ENCODE data around the gene GSTK1.
"Not testable (repeated sequence)": the region's sequence is repeated elsewhere in the genome, so short reads cannot be mapped to it uniquely, and the experiment has no call there.

GSTK1 gene

DNA sequence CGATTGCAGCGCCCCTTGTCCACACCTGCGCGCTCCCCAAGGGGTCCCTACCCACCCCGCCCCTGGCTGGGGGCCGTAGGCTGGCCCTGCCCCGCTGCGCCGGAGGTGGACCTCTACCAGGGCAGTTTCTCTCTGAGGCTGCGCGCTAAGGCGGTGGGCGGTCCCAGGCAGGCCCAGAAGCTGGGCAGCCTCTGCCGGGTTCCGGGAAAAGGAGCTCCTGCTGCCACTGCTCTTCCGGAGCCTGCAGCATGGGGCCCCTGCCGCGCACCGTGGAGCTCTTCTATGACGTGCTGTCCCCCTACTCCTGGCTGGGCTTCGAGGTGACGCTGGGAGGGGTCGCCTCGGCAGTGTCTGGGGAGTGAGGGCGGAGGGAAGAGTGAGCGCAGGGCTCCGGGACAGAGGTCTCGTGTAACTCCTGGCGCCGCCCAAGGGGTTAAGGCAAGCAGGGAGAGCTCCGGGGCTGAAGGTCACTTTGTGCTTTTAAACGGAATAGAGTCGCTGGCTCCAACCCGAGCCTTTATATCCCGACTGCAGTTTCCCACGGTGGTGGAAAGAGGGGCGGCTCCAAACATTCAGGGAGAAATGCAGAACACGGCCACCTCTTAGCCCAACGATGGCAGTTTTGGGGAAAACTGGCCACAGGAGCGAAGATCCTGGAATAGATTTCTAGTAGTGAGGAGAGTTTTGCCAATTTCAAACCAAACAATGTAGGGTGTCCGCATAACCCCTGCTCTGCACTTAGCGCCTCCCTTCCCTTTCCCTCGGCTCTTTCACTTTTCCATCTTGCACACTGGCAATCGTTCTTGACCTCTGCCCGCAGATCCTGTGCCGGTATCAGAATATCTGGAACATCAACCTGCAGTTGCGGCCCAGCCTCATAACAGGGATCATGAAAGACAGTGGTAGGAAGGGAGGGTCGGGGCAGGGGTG lies at the start of gene GSTK1:
Gene GSTK1 (plus strand): TSS at position 176 of the 930 bp plus-strand sequence. CDS start 73 bp downstream, at position 249.
- DNase-seq = peak; percentile 15

DNA sequence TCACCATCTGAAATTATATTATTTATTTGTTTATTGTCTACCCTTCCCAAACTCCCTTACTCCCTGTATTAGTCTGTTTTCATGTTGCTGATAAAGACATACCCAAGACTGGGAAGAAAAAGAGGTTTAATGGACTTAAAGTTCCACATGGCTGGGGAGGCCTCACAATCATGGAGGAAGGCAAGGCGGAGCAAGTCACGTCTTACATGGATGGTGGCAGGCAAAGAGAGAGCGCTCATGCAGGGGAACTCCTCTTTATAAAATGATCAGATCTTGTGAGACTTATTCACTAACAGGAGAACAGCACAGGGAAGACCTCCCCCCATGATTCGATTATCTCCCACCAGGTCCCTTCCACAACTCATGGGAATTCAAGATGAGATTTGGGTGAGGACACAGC lies 49.8 kb upstream of the GSTK1 start:
- DNase-seq = not testable (repeated sequence)

- DNase-seq = peak; percentile 90
These were observed 48.2 kb upstream of the GSTK1 start for GRCh38 chr7:143214789-143215679.

DNA sequence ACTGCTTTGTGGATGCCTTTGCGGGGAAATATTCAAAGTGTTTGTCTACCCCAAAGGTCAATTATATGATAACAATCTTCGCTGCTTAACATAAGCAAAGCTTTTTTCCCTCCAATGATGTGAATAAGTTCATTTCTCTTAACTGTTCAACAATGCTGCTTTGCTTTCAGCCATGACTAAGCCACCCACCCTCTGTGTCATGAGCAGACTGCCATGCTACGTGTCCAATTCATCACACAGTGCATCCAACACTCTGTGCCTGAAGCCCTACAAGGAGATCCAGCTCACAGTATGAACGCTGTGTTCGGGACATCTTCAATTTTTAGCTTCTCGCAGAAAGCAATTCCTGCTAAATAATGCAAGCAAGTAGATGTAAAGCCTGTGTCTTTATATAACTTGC lies 47.1 kb upstream of the GSTK1 start:
- DNase-seq = no peak

- no peak for DNase-seq
These were observed 46.6 kb upstream of the GSTK1 start for GRCh38 chr7:143216686-143217085.

DNA sequence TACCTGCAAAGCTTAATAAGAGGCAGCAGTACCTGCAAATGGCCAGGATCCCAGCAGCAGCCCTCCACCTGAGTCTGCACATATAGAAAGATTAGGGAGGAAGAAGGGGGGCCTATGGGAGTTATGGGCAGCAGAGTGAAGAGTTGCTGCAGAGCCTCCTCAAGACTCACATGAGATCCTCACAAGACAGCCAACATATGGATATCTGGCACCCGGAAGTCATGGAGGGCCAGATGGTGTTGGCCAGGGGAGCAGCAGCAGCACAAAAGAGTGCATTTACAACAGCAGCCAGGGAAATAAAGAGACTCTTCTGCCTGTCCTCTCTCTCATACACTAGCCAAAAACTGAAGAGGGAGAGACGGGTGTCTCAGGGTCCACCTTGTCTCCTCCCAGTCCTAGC lies 45.4 kb upstream of the GSTK1 start:
- no peak for DNase-seq

DNA sequence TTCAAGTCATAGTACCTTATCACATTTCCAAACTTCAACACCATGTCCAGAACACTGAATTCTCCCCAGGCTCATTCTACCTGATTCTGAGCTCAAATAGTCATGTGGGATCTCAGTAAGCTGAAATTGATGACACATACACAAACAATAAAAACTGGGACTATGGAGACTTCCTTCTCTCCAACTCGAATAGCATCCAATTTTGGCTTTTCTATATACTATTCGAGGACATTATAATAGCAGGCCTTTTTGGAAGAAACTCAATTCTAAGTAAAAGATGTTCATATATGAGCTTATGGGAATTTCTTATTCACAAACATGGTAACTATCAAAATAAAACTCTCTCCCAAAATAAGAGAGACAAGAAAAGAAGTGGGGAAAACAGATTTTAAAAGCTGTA lies 42.0 kb upstream of the GSTK1 start:
- DNase-seq = no peak

GRCh38 chr7:143221737-143222136 lies 41.5 kb upstream of the GSTK1 start, which contains the start of gene TAS2R40:
Gene TAS2R40, plus strand, starts transcription at chr7:143222037. Its CDS starts 42 bp downstream, at chr7:143222079.
- no peak for DNase-seq

- no peak for DNase-seq
These were observed 40.5 kb upstream of the GSTK1 start for GRCh38 chr7:143222782-143223181.

DNA sequence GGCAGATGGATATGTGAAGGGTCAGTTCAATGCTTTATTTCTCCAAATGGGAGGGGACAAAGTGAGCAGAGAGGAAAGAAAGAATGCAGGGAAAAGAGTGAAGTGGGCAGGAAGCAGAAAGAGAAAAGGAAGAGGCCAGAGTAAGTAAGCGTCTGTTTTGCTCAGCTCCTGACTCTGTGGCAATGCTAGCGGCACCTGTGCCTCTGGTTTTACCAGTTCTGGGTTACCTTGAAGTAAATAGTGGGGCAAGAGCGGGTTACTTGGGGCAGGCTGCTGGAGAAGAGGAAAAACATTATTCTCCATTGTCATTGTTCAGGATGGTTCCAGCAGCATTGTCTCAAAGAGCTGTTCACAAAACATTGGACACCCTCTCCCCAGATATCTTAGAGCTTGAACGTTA lies 39.5 kb upstream of the GSTK1 start:
- no peak for DNase-seq

GRCh38 chr7:143225047-143225446 lies 38.2 kb upstream of the GSTK1 start:
- DNase-seq = no peak

- no peak for DNase-seq
These were observed 35.4 kb upstream of the GSTK1 start for GRCh38 chr7:143227806-143228205.

GRCh38 chr7:143229054-143229790 lies 34.0 kb upstream of the GSTK1 start:
- no peak for DNase-seq

- no peak for DNase-seq
These were observed 32.4 kb upstream of the GSTK1 start for GRCh38 chr7:143230602-143231457.

GRCh38 chr7:143233816-143234532 lies 29.3 kb upstream of the GSTK1 start:
- no peak for DNase-seq

- no peak for DNase-seq
These were observed 28.7 kb upstream of the GSTK1 start for GRCh38 chr7:143234533-143234875.

DNA sequence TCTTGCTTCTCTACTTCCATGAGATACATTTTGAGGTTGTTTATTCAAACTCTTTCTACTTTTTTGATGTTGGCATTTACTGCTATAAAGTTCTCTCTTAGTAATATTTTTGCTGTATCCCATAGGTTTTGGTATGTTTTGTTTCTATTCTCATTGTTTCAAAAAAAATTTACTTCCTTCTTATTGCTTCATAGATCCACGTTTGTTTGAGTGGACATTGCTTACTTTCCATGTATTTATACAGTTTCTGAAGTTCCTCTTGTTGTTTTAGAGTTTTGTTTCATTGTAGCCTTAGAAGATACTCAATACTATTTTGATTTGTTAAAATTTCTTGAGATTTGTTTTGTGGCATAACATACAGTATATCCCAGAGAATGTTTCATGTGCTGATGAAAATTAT lies 27.7 kb upstream of the GSTK1 start:
- no peak for DNase-seq

GRCh38 chr7:143236408-143236990 lies 26.7 kb upstream of the GSTK1 start:
- no peak for DNase-seq

GRCh38 chr7:143237366-143237765 lies 25.9 kb upstream of the GSTK1 start:
- DNase-seq = no peak

DNA sequence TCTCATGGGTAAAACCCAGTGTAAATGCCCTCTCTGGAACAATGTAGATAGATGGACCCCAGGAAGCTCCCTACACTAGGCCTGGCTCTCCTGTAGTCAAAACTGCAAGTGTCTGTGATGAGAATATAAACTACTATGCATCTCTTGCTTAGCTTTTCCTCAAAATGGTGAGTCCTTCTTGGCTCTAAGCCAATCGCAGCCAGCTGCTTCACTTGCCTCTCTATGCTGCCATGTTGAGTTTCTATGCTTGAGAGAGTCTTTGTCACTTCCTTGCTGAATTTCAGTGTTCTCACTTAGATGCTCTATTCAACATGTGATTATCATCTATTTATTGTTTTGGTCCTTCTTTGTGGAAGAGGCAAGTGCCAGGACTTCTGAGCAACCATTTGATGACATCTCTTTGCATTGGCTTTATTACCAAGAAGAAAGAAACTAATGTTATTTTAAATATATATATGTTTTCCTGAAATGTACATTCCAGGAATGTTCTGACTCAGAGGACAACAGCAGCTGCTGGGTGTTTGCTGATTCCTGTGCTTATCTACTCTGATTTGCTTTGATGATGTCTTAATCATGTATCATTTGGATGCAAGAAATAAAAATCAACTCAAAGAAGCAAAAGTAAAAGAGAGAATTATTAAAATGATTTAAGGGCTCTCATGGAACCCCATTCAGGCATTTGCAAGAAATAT lies 24.8 kb upstream of the GSTK1 start:
- no peak for DNase-seq
